ENCODE results near the gene NOP9. TPM values are rescaled to one million over a fixed set of nuclear protein-coding genes. Genes with fewer than 3 reads are reported as not detected.

Gene NOP9
- total RNA-seq, 1 experiment from 2014 or later = 33.0 TPM

GRCh38 chr14:24284501-24285035 is 15.1 kb upstream of the NOP9 start:
- Histone ChIP-seq H3K36me3 (no peaks in the 10 kb centered on the region), H3K4me3 (no peak overlapping the region), H3K27ac (no peak overlapping the region), H3K27me3 (no peaks in the 10 kb centered on the region), H3K4me1 (no peaks in the 10 kb centered on the region), H3K9me3 (replicated peaks) (no peaks in the 10 kb centered on the region)
- no peak for DNase-seq

GRCh38 chr14:24285351-24285750 is 14.3 kb upstream of the NOP9 start:
- DNase-seq = no peak

GRCh38 chr14:24286996-24287395 is 12.7 kb upstream of the NOP9 start:
- DNase-seq = no peak
- no peaks in the 10 kb centered on the region for H3K9me3 ChIP-seq (replicated peaks)
- no peaks in the 10 kb centered on the region for H3K36me3 ChIP-seq
- no peak overlapping the region for H3K4me3 ChIP-seq
- H3K27ac ChIP-seq = no peak overlapping the region
- H3K27me3 ChIP-seq = no peaks in the 10 kb centered on the region
- H3K4me1 ChIP-seq = no peaks in the 10 kb centered on the region

More at GRCh38 chr14:24285351-24285750, 14.3 kb upstream of the NOP9 start:
- H3K36me3 ChIP-seq = no peaks in the 10 kb centered on the region
- H3K27ac ChIP-seq = no peak overlapping the region
- H3K4me1 ChIP-seq = no peaks in the 10 kb centered on the region
- H3K27me3 ChIP-seq = no peaks in the 10 kb centered on the region
- H3K4me3 ChIP-seq = no peak overlapping the region
- no peaks in the 10 kb centered on the region for H3K9me3 ChIP-seq (replicated peaks)

- no peaks in the 10 kb centered on the region for H3K9me3 ChIP-seq (replicated peaks)
- no peaks in the 10 kb centered on the region for H3K36me3 ChIP-seq
- H3K27ac ChIP-seq = no peak overlapping the region
- H3K27me3 ChIP-seq = no peaks in the 10 kb centered on the region
- H3K4me1 ChIP-seq = no peaks in the 10 kb centered on the region
- DNase-seq = no peak
- H3K4me3 ChIP-seq = no peak overlapping the region
Measured at GRCh38 chr14:24289649-24290280, 9.9 kb upstream of the NOP9 start.

GRCh38 chr14:24290746-24291145 is 8.9 kb upstream of the NOP9 start:
- H3K4me3 ChIP-seq = no peak overlapping the region
- no peaks in the 10 kb centered on the region for H3K36me3 ChIP-seq
- H3K4me1 ChIP-seq = no peaks in the 10 kb centered on the region
- DNase-seq = no peak
- H3K27ac ChIP-seq = no peak overlapping the region
- H3K27me3 ChIP-seq = no peaks in the 10 kb centered on the region
- no peaks in the 10 kb centered on the region for H3K9me3 ChIP-seq (replicated peaks)

GRCh38 chr14:24291446-24292117 is 8.1 kb upstream of the NOP9 start:
- Histone ChIP-seq H3K36me3 (no peaks in the 10 kb centered on the region), H3K9me3 (replicated peaks) (no peaks in the 10 kb centered on the region), H3K4me3 (no peak overlapping the region), H3K27me3 (no peaks in the 10 kb centered on the region), H3K27ac (no peak overlapping the region), H3K4me1 (no peaks in the 10 kb centered on the region)
- DNase-seq = no peak

GRCh38 chr14:24292118-24292807 is 7.4 kb upstream of the NOP9 start:
- Histone ChIP-seq H3K4me1 (no peaks in the 10 kb centered on the region), H3K27me3 (no peaks in the 10 kb centered on the region)
- DNase-seq = no peak

GRCh38 chr14:24293525-24293924 is 6.1 kb upstream of the NOP9 start:
- Histone ChIP-seq H3K27me3 (no peaks in the 10 kb centered on the region), H3K27ac (no peak overlapping the region), H3K4me3 (no peak overlapping the region), H3K9me3 (replicated peaks) (no peaks in the 10 kb centered on the region), H3K36me3 (no peaks in the 10 kb centered on the region), H3K4me1 (no peaks in the 10 kb centered on the region)
- DNase-seq = no peak

More at GRCh38 chr14:24292118-24292807, 7.4 kb upstream of the NOP9 start:
- Histone ChIP-seq H3K4me3 (no peak overlapping the region), H3K9me3 (replicated peaks) (no peaks in the 10 kb centered on the region), H3K36me3 (no peaks in the 10 kb centered on the region), H3K27ac (no peak overlapping the region)

GRCh38 chr14:24296341-24297157 is 3.1 kb upstream of the NOP9 start:
- DNase-seq = peak; percentile 62 to 82
- H3K27ac ChIP-seq = no peak overlapping the region
- no peak overlapping the region for H3K4me3 ChIP-seq
- H3K27me3 ChIP-seq = no peaks in the 10 kb centered on the region
- no peaks in the 10 kb centered on the region for H3K36me3 ChIP-seq
- no peaks in the 10 kb centered on the region for H3K4me1 ChIP-seq
- no peaks in the 10 kb centered on the region for H3K9me3 ChIP-seq (replicated peaks)

- Histone ChIP-seq H3K9me3 (replicated peaks) (no peaks in the 10 kb centered on the region), H3K4me3 (no peak overlapping the region), H3K36me3 (peaks cover 4% of the 10 kb centered on the region), H3K27ac (no peak overlapping the region), H3K4me1 (no peaks in the 10 kb centered on the region), H3K27me3 (no peaks in the 10 kb centered on the region)
- DNase-seq = peak in 1 of 2 experiments; percentile 37
Measured at GRCh38 chr14:24297190-24297964, 2.3 kb upstream of the NOP9 start.

- no peaks in the 10 kb centered on the region for H3K4me1 ChIP-seq
- H3K27me3 ChIP-seq = no peaks in the 10 kb centered on the region
- H3K36me3 ChIP-seq = peaks cover 13% of the 10 kb centered on the region
- H3K27ac ChIP-seq = no peak overlapping the region
- DNase-seq = peak; percentile 24 to 26
- peak overlapping the region; percentile 66 for H3K4me3 ChIP-seq
- no peaks in the 10 kb centered on the region for H3K9me3 ChIP-seq (replicated peaks)
Measured at GRCh38 chr14:24298892-24299254, 777 bp upstream of the NOP9 start.

GRCh38 chr14:24300326-24300980 is 803 bp downstream of the NOP9 start:
- Histone ChIP-seq H3K27me3 (no peaks in the 10 kb centered on the region), H3K36me3 (peaks cover 25% of the 10 kb centered on the region), H3K4me3 (peak overlapping the region; percentile 66), H3K9me3 (replicated peaks) (no peaks in the 10 kb centered on the region), H3K27ac (peak overlapping the region; percentile 64; the same call in 1 of the 2 replicates), H3K4me1 (no peaks in the 10 kb centered on the region)
- DNase-seq = no peak

GRCh38 chr14:24304019-24304387 is 4.4 kb downstream of the NOP9 start:
- Histone ChIP-seq H3K4me1 (no peaks in the 10 kb centered on the region), H3K4me3 (no peak overlapping the region), H3K27me3 (no peaks in the 10 kb centered on the region), H3K9me3 (replicated peaks) (no peaks in the 10 kb centered on the region), H3K36me3 (peaks cover 41% of the 10 kb centered on the region), H3K27ac (no peak overlapping the region)
- DNase-seq = no peak
